ENCODE data around the gene FOXO1.

DNA sequence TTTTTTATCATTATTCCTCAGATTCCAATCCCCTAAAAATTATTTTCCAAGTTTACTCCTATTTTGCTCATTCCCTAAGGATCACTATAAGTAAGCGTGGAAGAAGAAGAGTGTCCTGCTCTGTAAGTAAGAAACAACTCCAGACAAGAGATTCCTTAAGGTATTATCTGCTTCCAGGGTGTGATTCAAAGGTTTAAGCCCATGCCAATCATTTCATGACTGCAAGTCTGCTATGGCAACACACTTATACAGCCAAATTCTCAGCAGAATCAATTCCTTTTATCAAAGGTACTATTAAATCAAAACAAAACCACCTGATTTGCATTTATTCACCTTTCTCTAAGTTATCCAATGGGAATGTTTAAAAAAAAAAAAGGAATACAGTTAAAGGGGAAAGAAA lies 43.7 kb downstream of the FOXO1 start:
- no peak for TF ChIP-seq EZH2 (IDR thresholded peaks at IDR 0.05; ENCODE audit: borderline replicate concordance, low read depth, low read length, severe bottlenecking)
- TF ChIP-seq, protein P1, sequence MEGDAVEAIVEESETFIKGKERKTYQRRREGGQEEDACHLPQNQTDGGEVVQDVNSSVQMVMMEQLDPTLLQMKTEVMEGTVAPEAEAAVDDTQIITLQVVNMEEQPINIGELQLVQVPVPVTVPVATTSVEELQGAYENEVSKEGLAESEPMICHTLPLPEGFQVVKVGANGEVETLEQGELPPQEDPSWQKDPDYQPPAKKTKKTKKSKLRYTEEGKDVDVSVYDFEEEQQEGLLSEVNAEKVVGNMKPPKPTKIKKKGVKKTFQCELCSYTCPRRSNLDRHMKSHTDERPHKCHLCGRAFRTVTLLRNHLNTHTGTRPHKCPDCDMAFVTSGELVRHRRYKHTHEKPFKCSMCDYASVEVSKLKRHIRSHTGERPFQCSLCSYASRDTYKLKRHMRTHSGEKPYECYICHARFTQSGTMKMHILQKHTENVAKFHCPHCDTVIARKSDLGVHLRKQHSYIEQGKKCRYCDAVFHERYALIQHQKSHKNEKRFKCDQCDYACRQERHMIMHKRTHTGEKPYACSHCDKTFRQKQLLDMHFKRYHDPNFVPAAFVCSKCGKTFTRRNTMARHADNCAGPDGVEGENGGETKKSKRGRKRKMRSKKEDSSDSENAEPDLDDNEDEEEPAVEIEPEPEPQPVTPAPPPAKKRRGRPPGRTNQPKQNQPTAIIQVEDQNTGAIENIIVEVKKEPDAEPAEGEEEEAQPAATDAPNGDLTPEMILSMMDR (IDR thresholded peaks at IDR 0.05; ENCODE audit: borderline replicate concordance, extremely low read depth, low read length, poor library complexity, severe bottlenecking), result no peak

Data from DND-41 (cell line).